ENCODE measurements around the gene FAM53A.

Gene FAM53A

DNA sequence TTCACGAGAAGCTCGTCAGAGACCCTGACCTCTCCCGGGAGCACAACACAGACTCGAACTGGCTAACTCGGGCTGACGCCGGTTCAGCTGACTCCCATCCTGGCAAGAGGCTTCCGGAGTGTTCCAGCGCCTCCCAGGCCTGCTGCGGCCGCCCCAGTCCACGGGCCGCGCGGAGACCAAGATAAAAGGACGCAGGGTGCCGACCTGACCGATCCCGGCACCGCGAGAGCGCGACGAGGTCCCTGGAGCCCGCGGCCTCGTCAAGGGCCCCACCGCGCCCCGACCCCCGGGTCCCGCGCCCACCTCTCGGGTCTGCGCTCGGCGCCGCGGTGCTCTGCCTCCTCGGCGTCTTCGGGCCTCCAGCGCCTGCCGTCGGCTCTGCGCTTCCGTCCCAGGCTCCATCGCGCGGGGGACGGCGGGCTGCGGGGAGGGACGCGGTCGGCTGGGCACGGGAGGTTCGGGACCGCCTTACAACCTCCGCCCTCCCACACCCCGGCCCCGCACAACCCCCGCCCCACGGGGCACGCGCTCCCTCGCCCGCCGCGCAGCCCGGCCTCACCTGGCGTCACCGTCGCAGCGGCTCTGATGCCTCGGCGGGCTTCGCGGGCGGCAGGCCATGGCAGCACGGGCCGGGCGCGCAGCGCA lies 27.6 kb upstream of the FAM53A start:
- no peak for TF ChIP-seq GATA3 (IDR thresholded peaks at IDR 0.05; ENCODE audit: low read depth, low read length)
- TF ChIP-seq GATA2 (IDR thresholded peaks at IDR 0.05; ENCODE audit: low read depth, low read length): no peak

DNA sequence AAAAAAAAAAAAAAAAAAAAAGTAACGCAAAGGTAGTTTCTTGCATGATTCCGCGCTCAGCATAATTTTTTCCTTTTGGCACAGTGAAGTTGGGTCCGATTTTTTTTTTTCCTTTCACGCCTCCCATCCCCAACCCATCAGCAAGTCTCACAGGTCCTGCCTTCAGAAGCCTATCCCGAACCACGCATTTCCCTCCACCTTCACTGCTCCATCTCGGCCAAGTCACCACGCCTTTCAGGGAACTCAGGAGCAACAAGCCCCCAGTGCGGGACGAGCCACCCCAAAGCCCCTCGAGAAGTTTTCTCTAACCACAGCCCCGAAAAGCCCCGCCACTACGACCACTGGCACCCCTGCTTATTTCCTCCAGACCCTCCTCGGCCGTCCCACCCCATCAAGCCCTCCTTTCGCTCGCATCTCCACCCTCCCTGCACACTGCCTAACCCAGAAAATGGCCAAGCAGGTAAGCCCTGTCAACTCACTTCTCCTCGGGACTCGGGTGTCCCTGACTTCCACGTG lies 27.0 kb upstream of the FAM53A start:
- TF ChIP-seq GATA2 (IDR thresholded peaks at IDR 0.05; ENCODE audit: low read depth, low read length): no peak
- TF ChIP-seq GATA3 (IDR thresholded peaks at IDR 0.05; ENCODE audit: low read depth, low read length): no peak

DNA sequence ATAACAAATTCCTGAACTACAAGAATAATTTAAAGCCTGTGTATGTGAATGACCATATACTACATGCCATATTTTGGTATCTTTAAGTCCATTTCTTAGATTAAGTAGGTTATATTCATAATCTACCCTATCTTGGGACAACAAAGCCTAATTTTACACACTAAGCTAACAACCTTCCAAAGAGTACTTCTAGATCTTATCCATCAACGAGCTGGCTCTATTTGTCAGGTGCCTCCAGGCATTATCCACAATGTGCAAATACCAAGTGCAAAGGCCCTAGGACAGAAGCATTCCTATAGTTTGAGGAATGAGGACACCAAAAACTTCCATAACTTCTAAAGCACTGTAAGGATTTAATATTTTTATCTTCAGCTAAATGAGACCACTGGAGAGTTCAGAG lies 24.5 kb upstream of the FAM53A start:
- no peak for TF ChIP-seq GATA2 (IDR thresholded peaks at IDR 0.05; ENCODE audit: low read depth, low read length)
- no peak for TF ChIP-seq GATA3 (IDR thresholded peaks at IDR 0.05; ENCODE audit: low read depth, low read length)

DNA sequence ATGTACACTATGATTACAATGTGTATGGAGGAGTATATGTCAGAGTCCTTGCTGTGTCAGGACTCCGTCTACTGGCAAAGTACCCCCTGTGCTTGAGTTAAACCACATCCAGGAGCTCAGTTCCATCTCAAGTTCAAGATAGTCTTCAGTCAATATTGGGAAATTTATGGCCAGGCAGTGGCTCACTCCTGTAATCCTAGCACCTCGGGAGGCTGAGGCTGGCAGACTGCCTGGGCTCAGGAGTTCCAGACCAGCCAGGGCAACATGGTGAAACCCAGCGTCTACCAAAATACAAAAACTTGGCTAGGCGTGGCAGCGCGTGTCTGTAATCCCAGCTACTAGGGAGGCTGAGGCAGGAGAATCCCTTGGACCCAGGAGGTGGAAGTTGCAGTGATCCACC lies 22.2 kb upstream of the FAM53A start:
- TF ChIP-seq GATA3 (IDR thresholded peaks at IDR 0.05; ENCODE audit: low read depth, low read length) (no peak), GATA2 (IDR thresholded peaks at IDR 0.05; ENCODE audit: low read depth, low read length) (no peak)

DNA sequence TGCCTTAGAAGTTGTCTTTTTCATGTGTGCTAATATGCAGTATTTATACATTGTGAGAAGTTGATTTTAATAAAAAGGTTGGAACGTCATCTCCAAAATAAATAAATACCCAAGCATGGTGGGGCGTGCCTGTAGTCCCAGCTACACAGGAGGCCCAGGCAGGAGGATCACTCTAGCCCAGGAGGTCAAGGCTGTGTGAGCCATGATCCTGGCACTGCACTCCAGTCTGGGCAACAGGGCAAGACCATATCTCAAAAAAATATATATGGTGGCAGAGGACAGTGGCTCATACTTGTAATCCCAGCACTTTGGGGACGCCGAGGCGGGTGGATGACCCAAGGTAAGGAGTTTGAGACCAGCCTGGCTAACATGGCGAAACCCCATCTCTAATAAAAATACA lies 21.6 kb upstream of the FAM53A start:
- TF ChIP-seq GATA2 (IDR thresholded peaks at IDR 0.05; ENCODE audit: low read depth, low read length): no peak
- TF ChIP-seq GATA3 (IDR thresholded peaks at IDR 0.05; ENCODE audit: low read depth, low read length): no peak

DNA sequence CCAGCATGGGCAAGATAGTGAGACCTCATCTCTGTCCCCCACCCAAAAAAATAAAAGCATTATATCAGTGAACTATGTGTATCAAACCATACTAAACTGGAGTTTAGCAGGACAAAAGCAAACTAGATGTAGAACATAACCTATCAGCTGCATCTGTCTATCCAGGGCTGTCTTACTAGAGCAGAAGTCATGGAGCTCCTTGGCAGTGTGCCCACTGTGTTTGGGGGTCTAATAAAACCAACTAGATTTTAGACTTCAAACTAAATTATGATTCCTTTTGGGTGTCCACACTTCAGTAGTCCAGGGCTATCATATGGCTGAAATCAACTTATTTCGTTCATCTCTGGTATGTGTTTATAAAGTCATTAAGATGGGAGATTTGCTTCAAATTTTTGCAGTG lies 19.8 kb upstream of the FAM53A start:
- TF ChIP-seq GATA2 (IDR thresholded peaks at IDR 0.05; ENCODE audit: low read depth, low read length) (no peak), GATA3 (IDR thresholded peaks at IDR 0.05; ENCODE audit: low read depth, low read length) (no peak)

DNA sequence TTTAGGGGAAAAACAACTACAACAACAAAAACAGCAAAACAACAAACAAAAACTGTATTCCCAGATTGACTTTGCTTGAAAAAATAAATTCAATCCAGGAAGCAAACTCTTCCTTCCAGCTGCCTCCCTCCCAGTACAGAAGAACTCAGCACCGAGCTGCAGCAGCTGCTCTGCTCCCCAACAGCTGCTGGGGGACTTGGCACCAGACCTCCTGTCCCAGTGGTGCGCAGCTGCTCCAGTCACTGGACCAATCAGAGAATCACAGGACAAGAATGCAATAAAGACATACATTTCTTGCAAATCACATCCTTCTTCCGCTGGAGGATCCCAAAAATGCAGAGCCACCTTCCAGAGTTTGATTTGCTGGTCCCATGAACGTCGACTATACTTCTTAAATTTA lies 11.8 kb upstream of the FAM53A start:
- TF ChIP-seq GATA3 (IDR thresholded peaks at IDR 0.05; ENCODE audit: low read depth, low read length) (no peak), GATA2 (IDR thresholded peaks at IDR 0.05; ENCODE audit: low read depth, low read length) (no peak)

DNA sequence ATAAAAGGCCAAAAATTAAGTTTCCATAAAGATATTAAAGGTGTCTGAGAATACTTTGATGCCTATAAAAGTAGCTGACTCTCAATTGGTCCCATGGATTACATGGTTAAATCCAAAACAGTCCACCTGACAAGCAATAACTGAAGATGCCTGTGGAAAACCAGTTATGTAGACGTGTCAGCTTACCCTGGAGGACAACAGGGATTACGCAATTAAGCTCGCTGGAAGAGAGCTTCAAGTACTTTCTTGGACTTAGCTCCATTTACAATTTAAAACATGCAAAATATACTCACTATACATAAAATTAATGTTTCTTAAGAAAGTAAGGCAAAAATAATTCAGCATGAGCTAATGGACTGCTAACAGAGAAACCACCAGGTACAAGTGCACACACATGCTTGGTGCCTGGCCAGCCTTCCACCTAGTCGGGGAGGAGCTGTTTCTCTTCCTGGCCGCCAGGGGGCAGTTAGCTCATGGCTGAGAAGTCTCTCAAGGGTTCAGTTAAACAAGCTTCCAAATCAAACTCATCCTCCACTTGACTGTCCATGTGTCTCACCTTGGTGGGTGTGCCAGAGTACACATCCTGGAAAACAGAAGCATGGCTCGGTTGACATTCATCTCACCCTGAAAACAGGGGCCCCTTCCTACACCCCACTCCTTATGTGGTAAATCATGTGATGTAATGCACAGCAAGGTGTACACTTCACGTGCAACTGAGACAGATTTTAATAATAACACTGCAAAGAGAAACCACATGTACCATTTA lies 9.2 kb upstream of the FAM53A start:
- no peak for TF ChIP-seq GATA2 (IDR thresholded peaks at IDR 0.05; ENCODE audit: low read depth, low read length)
- no peak for TF ChIP-seq GATA3 (IDR thresholded peaks at IDR 0.05; ENCODE audit: low read depth, low read length)

DNA sequence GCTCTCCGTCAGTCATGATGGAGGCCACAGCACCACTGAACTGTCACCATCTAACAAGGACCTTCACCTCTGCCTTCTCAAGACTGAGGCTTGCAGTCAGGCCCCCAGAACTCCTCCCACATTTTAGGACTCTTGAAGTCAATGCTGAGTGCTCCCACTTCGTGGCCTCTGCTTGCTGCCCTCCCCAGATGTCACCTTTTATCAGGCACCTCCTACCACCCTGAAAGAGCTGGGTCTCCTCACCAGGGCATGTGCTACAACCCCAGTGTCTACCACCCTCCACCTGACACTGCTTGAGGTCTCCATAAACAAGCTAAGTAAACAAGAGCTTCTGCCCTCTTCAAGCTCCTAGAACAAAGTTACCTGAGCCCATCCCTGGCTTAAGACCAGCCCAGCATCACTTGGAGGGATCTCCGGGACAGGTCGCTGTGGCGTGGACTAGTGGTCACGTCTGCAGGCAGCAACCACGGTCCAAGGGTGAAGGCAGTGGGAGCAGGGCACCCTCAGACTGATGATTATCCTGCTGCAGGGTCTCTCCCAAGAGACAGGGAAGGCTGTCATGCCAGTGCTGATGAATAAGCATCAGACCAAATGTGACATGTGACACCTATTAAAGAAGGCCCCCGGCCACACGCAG lies 7.7 kb upstream of the FAM53A start:
- TF ChIP-seq GATA2 (IDR thresholded peaks at IDR 0.05; ENCODE audit: low read depth, low read length): no peak
- no peak for TF ChIP-seq GATA3 (IDR thresholded peaks at IDR 0.05; ENCODE audit: low read depth, low read length)

DNA sequence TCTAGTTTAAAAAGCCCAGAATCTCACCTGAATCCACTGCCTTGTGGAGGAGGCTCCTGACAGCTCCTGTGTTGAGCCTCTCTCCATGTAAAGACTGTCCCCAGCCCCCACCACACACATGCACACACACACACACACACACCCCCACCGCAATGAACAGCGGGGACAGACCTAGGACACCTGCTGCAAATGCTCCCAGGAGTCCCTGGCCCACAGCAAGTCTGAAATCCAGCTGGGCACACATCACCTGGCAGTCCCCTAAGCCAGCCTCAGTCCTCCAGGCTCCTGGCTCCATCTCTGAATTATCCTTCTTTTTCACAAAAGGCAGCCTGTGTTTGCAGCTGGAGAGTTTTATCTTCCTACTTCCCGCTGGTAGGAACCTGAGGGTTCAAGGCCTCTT lies 6.6 kb upstream of the FAM53A start:
- TF ChIP-seq GATA3 (IDR thresholded peaks at IDR 0.05; ENCODE audit: low read depth, low read length): no peak
- TF ChIP-seq GATA2 (IDR thresholded peaks at IDR 0.05; ENCODE audit: low read depth, low read length): no peak

DNA sequence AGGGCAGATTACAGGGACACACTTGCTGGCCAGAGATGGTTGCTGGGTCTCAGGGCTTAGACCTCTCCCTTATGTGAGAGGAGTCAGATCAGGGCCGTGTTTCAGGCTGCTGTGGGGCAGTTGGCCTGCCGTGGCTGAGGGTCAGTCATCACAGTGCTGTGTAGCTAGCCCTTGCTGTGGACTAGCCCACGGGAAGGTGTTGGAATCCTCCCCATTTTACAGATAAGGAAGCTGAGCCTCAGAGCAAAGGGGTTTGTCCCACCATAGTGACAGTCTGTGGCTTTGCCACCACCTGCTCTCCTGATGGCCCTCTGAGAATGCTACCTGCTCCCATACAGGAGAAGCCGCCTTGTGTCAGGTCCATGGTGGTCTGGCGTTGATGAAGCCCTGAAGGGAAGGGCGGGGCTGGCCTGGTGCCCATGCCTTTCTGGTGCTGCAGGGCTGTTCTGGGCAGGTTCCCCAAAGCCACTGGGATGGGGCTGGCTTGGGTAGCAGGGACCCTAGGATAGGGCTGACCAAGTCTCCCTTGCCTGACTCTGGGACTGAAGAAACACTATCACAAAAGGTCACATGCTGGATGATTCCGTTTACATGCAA lies 2.4 kb upstream of the FAM53A start:
- TF ChIP-seq GATA2 (IDR thresholded peaks at IDR 0.05; ENCODE audit: low read depth, low read length) (no peak), GATA3 (IDR thresholded peaks at IDR 0.05; ENCODE audit: low read depth, low read length) (no peak)

DNA sequence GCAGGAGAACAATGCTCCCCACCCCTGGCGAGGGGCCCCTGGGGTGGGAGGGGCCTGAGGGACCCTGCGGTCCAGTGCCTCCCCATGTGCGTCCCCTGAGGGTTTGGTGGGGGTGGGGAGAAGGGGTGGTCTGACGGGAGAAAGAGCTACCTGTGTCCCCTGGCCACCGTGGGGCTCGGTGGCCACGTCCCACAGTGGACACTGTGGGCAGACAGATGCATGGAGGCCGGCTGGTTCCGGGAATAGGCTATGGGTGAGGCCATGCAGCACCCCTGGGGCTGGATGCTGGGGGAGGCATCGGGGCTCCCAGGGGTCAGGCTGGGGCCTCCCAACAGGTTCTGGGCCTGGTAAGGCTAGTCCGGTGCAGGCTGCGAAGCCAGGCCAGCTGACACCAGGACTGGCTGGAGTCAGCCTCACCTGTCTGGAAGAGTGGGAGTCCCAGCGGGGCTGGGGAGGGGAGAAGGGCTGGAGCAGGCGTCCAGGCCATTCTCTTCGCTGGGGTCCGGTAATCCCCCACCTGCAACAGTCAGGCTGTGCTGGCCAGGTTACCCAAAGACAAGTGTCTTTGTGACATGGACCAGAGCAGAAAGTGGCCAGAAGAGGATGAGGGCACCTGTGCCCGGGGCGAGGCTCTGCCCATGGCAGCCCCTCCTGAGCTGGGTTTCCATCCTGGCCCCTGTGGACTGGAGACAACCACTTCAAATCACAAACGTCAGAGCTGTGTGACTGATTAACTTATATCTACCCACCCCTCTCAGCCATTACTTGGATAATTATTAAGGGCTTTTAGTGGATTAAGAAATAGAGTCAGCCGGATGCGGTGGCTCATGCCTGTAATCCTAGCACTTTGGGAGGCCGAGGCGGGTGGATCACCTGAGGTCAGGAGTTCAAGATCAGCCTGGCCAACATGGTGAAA lies 1.4 kb upstream of the FAM53A start:
- TF ChIP-seq GATA3 (IDR thresholded peaks at IDR 0.05; ENCODE audit: low read depth, low read length) (no peak), GATA2 (IDR thresholded peaks at IDR 0.05; ENCODE audit: low read depth, low read length) (no peak)

DNA sequence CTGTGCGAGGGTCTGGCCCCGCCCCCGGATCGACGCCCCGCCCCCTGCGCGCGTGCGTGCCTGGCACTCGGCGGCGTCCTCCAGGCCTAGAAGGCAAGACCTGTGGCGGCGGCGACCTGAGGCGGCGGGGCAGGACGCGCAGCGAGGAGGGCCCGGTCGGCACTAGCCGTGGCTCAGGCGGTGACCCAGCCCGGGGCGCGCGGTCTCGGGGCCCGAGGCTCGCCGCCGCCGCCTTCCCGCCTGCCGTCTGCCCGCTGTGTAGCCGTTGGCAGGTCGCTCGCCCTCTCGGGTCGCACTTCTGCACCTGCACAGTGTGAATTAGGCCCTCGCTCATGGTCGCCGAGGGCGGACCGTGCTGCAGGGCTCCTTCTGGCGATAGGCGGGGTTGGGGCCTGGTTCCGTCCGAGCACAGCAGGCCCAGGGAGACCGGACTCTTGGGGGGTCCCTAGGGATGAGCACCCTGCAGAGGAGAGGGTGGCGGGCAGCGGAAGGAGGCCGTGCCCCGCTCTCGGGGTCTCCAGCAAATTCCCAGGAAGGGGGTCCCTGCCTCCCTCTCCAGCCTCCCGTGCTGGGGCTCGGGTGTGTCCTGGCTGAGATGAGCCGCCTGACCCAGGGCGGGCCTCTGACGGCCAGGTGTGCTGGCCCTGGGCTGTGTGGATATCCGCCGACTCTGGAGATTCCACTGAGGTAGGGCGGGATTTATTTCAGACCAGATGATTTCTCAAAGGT lies 557 bp upstream of the FAM53A start:
- TF ChIP-seq GATA3 (IDR thresholded peaks at IDR 0.05; ENCODE audit: low read depth, low read length): no peak
- TF ChIP-seq GATA2 (IDR thresholded peaks at IDR 0.05; ENCODE audit: low read depth, low read length): no peak
